Spleen (tissue), 7 donors: ENCODE data around the gene CYYR1.

Source experiments
- CTCF ChIP-seq, 11 experiments: fragments of 200-600 bp in 7 of 11; fragments of 450-650 bp in 4 of 11; sonication (generic) in 4 of 11; IDR thresholded peaks in 8 of 11; conservative IDR thresholded peaks in 3 of 11; 1 replicate in 7 of 11; 2 replicates in 4 of 11; pipeline versions ENCODE4 v1.4.0 to v1.8.0; 2016 to 2021; ENCODE audit warnings: antibody characterized with exemption in 11 of 11, inconsistent platforms in 4 of 11, mild to moderate bottlenecking in 1 of 11
- POLR2AphosphoS5 ChIP-seq, 3 donors: sonication (generic); formaldehyde crosslinking; IDR thresholded peaks; one replicate each; pipeline ENCODE4 v1.5.1; 2017; ENCODE audit warnings: antibody characterized with exemption in 3 of 3
- donor health status: DM: no; HTN: no; CAD: no; lungs with moderate emphysema.
- donor health status: DM: no; HTN: no; CAD: no.
- donor health status: DM: no; HTN: no; CAD: no.

GRCh38 chr21:26563856-26564503, 9.1 kb downstream of the CYYR1 start:
- TF ChIP-seq CTCF (IDR thresholded peaks at IDR 0.05 in 8 of 11, conservative IDR thresholded peaks at IDR 0.05 in 3 of 11), result no peak
- TF ChIP-seq POLR2AphosphoS5 (IDR thresholded peaks at IDR 0.05), result no peak
